ENCODE data around the gene KCNMA1.

Gene KCNMA1

GRCh38 chr10:77244286-77244685, 393.3 kb downstream of the KCNMA1 start:
- no peak for DNase-seq (ENCODE audit: low read depth in 2 of 2)

GRCh38 chr10:77241350-77241725, 396.3 kb downstream of the KCNMA1 start:
- no peak for DNase-seq (ENCODE audit: low read depth in 2 of 2)

GRCh38 chr10:77240706-77241349, 396.8 kb downstream of the KCNMA1 start:
- no peak for DNase-seq (ENCODE audit: low read depth in 2 of 2)

GRCh38 chr10:77240041-77240652, 397.5 kb downstream of the KCNMA1 start:
- DNase-seq (ENCODE audit: low read depth in 2 of 2) = no peak

GRCh38 chr10:77237120-77237519, 400.5 kb downstream of the KCNMA1 start:
- no peak for DNase-seq (ENCODE audit: low read depth in 2 of 2)

GRCh38 chr10:77236700-77237099, 400.9 kb downstream of the KCNMA1 start:
- DNase-seq (ENCODE audit: low read depth in 2 of 2) = no peak

DNA sequence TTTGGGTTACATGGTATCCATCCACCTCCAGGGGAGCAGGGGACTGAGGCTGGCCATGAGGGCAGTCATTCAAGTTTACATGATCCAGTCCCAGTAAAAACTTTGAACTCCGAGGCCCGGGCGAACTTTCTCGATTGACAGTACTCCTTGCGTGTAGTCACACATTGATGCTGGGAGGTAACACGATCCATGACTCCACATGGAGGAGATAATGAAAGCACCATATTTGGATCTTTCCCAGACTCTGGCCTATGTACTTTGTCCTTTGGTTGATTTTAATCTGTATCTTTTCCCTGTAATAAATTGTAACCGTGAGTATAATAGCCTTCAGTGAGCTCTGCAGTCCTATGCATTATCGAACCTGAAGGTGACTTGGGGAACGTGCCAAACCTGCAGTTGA, 401.6 kb downstream of the KCNMA1 start:
- DNase-seq (ENCODE audit: low read depth in 2 of 2) = no peak

DNA sequence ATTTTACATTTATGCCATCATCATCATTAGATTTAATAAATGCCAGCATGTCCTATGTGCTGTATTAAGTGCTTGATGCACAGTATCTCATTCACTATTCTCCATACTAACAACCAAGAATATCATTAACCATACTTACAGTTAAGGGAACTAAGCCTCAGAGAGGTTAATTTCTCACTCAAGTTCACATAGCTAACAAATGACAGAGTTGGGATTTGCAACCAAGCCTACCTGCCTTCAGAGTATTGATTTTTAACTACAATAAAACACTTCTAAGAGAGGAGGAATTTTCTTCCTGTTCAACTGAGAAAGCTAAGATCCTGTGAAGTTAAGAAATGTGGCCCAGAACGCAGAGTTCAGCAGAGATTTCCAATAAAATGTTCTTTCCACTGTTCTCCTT, 403.0 kb downstream of the KCNMA1 start:
- no peak for DNase-seq (ENCODE audit: low read depth in 2 of 2)

GRCh38 chr10:77233466-77233865, 404.1 kb downstream of the KCNMA1 start:
- DNase-seq (ENCODE audit: low read depth in 2 of 2) = no peak

DNA sequence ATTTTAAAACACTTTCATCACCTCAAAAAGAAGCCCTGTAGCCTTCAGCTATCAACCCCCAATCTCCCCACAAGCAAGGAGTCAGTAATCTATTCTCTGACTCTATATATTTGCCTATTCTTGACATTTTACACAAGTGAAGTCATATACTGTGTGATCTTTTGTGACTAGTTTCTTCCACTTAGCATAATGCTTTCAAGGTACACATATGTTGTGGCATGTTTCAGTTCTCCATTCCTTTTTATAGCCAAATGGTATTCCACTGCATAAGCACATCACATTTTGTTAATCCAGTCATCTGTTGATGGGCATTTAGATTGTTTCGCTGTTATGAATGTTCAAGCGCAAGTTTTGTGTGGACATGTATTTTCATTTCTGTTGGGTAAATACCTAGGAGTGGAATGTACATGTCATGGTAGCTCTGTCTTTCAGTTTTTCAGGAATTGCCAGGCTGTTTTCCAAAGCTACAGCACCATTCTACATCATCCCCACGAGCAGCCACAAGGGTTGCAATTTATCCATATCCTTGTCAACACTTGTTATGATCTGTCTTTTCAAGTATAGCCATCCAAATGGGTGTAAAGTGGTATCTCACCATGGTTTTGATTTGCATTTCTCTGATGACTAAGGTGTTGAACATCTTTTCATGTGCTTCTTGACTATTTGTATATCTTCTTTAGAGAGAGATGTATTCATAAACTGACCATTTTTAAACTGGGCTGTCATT, 405.6 kb downstream of the KCNMA1 start:
- DNase-seq (ENCODE audit: low read depth in 2 of 2) = no peak

DNA sequence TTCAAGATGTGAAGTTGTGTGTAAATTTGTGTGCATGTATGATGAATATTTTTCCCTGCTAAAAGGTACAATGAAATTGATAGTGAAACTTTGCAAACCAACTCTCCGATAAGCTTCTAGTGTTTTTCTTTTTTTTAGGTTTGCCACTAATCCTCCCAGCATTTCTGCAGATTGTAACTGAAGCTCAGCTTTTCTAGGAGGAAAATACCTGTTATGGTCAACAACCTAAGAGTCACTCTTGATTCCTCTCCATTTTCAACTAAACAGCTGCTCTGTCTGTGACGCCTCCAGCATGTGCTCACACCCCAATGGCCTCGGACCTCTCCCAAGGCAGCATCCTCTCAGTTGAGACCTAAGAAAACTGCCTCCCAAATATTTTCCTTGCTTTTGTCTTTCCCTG, 406.2 kb downstream of the KCNMA1 start:
- no peak for DNase-seq (ENCODE audit: low read depth in 2 of 2)

DNA sequence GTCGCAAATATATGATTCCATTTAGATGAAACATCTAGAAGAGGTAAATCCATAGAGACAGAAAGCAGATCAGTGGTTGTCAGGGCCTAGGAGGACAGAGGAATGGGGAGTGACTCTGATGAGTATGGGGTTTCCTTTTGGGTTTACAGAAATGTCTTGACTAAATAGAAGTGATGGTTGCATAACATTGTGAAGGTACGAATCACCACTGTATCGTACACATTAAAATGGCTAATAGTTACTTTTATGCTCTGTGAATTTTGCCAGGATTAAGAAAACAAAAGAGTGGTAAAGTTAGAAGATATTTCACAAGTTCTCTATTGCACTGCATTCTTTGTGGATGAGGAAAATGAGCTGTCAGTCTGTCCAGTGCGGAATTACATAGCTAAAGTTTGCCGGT, 407.4 kb downstream of the KCNMA1 start:
- peak; percentile 88 to 90 for DNase-seq (ENCODE audit: low read depth in 2 of 2)

GRCh38 chr10:77229704-77230103, 407.9 kb downstream of the KCNMA1 start:
- no peak for DNase-seq (ENCODE audit: low read depth in 2 of 2)

DNA sequence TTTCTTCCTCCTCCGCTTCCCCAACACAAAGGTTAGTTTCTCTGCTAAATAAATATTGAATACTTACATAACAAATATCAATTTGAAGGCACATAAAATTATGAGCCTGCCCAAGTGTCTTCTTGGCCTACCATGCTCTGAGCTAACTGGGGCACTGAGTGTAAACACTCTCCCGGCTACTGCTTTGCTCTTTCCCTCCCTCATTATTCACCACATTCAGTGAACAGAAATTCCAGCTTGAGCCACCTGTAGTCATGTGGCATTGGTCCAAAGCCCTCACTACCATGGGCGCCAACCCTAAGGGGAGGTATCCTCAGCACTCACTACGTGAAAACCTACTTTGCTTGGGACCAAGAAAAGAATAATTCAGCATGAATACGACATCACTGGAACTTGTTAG, 409.0 kb downstream of the KCNMA1 start:
- no peak for DNase-seq (ENCODE audit: low read depth in 2 of 2)

GRCh38 chr10:77226853-77227565, 410.6 kb downstream of the KCNMA1 start:
- DNase-seq (ENCODE audit: low read depth in 2 of 2) = no peak

DNA sequence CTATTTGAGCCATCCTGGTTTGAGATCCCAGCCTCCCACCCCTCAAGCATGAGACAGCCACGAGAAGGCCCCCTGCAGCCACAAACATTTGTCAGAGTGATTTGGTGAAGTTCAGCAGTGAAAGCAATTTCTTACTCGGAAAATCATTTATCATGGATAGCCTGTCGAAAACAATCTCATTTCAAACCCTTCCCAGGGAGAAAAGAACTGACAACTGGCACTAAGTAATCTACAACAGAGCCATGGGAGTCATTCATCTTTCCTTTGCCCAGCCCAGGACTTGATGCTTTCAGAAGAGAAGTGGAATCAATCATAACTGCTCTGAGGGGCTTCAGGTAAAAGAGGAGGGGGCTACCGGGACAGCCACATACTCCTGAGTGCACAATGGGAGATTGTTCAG, 411.2 kb downstream of the KCNMA1 start:
- no peak for DNase-seq (ENCODE audit: low read depth in 2 of 2)

- no peak for DNase-seq (ENCODE audit: low read depth in 2 of 2)
These were observed 411.6 kb downstream of the KCNMA1 start for GRCh38 chr10:77226020-77226419.

GRCh38 chr10:77223526-77224460, 413.8 kb downstream of the KCNMA1 start:
- no peak for DNase-seq (ENCODE audit: low read depth in 2 of 2)

GRCh38 chr10:77220150-77220549, 417.5 kb downstream of the KCNMA1 start:
- no peak for DNase-seq (ENCODE audit: low read depth in 2 of 2)

GRCh38 chr10:77219046-77219445, 418.6 kb downstream of the KCNMA1 start:
- no peak for DNase-seq (ENCODE audit: low read depth in 2 of 2)

- no peak for DNase-seq (ENCODE audit: low read depth in 2 of 2)
These were observed 422.8 kb downstream of the KCNMA1 start for GRCh38 chr10:77214799-77215198.

All from fibroblast of skin of left quadriceps (primary cell).